ENCODE results near the gene CCDC57.
"Not testable (repeated sequence)": the region's sequence is repeated elsewhere in the genome, so short reads cannot be mapped to it uniquely, and the experiment has no call there.

The CCDC57 gene

DNA sequence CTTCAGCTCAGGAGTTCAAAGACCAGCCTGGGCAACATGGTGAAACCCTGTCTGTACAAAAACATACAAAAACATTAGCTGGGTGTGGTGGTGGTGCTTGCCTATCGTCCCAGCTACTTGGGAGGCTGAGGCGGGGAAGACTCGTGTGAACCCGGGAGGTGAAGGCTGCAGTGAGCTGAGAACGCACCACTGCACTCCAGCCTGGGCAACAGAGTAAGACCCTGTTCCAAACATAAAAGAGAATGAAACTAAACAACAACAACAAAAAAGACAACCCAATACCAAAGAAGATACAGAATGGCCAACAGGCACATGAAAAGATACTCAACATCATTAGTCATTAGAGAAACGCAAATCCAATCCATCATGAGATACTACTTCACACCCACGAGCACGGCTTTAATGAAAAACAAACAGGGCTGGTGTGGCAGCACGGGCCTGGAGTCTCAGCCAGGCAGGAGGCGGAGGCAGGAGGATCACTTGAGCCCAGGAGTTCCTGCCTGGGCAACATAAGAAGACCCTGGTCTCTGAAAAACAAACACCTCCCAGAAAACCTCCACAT is 8.8 kb upstream of the CCDC57 start:
- no peak for DNase-seq

DNA sequence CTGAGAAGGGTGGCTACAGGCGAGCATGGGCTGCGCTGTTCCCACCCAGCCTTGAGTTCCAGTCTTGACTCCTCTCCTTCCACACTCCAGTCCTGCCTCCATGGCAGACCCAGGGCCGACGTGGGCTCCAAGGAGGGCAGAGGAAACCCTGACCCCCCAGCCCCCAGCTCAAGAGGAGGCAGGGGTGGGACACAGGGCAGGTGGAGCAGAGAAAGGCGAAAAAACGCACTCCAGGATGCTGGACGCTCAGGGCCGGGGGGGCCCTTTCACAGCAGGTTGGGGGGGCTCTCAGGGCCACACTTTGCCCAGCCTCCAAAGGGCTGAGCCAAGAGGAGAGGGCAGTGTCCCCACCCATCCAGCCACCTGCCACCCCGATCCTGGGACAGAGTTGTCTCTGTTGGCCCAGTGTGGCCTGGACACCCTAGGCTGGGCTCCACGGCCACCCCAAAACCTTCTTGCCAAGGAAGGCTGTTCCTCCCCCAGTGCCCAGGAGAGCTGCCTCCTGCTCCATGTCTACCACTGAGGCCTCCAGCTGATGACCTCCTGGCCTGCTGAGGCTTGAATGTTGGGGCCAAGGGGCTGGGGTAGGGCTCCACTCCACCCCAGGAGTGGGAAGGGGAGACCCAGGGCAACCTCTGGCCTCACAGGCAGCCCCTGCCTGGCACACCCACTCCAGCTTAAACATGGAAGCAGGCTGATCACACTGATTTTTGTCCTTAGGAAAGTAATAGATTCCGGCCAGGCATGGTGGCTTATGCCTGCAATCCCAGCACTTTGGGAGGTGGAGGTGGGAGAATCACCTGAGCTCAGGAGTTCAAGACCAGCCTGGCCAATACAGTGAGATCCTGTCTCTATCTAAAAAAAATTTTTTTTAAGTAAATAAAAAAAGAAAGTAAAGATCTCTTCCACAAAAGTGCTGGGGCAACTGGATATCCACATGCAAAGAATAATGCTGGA is 7.4 kb upstream of the CCDC57 start:
- no peak for DNase-seq

DNA sequence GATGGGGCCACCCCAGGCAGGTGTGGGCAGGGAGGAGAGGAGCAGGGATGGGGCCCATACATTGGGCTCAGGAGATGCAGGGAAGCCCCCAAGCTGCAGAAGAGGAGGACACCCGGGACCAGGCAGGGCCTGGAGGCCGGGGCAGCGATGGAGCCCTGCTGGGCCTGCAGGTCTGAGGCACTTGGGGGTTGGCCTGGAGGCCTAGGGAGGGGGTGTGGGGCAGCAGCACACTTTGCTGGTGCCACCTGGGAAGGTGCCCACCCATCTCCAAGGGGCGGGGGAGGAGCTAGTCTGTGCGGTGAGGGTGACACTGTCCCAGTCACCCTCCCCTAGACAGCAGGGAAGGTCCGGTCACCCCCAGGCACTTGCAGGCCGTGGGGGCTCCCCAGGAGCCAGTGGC is 6.4 kb upstream of the CCDC57 start:
- DNase-seq = no peak

DNA sequence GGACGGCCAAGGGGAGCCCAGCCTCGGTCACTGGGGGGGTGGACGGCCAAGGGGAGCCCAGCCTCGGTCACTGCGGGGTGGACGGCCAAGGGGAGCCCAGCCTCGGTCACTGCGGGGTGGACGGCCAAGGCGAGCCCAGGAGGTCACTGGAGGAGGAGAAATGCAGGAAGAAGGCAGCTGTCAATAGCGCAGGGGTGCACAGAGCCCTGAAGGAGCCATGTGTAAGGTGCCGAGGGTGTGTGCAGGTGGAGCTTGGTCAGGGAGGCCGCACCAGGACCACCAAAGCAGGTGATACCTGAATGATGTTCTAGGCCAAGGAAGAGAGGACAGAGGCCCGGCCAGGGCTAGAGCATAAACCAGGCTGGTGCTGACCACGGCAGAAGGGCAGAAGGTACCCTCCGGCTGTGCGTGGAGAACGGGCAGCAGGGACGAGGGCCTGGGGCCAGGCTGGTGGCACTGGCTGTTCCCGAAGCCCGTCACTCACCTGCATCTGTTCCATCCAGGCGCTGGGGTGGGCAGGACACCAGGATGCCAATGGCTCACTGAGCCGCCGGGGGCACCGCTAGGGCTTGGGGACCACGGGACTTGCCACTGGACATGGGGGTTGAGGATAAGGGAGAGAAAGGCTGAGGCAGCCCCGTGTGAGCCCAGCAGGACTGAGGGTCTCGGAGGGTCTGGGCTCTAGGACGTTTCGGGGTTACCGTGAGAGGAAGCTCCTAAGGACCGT is 5.9 kb upstream of the CCDC57 start:
- DNase-seq = no peak

DNA sequence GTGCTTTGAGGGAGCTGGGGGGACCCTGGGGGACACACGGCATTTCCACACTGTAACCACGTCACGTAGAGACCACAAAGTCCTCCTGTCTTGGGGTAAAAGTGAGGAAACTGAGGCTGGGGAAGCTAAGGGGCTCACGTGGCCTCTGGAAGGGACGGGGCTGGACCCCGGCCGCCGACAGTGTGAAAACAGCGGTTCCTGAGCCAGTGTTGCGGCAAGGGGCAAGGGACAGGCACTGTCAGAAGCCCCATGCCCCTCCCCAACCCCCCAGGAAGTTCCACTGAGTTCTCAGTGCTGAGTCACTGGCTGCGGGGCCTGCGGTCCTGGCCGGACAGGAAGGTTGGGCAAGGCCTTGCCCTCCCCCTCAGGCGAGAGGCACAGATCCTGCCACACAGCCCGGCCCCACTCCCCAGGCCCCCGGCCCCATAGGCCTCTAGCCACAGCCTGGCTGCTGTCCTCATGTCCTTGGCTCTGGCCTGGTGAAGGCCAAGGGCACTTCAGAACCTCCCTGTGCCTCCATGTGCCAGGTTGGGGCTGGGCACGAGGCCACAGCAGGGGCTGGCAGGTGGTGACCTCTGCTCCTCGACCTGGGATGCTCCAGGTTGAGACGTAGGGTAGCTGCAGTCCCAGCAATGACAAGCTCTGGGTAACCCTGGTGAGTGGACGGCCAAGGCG is 5.0 kb upstream of the CCDC57 start:
- DNase-seq = peak; percentile 98

DNA sequence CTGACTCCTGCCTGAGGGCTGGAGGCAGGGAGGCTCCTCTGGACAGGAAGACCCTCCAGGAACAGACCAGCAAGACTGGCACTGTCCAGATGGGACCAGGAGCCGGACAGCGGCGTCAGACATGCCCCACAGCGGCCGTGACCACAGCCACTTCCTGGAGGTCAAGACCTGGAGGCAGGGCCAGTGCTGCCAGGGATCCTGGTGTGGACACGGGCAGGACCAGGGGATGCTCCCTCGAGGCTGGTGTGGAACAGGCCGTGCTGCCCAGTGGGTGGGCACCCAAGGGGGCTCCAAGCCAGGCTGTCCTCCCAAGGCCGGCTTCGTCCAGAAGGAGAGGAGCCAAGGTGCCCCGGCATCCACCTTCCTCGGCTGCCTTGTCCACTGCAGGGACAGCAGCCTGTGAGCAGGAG is 4.5 kb upstream of the CCDC57 start:
- no peak for DNase-seq

DNA sequence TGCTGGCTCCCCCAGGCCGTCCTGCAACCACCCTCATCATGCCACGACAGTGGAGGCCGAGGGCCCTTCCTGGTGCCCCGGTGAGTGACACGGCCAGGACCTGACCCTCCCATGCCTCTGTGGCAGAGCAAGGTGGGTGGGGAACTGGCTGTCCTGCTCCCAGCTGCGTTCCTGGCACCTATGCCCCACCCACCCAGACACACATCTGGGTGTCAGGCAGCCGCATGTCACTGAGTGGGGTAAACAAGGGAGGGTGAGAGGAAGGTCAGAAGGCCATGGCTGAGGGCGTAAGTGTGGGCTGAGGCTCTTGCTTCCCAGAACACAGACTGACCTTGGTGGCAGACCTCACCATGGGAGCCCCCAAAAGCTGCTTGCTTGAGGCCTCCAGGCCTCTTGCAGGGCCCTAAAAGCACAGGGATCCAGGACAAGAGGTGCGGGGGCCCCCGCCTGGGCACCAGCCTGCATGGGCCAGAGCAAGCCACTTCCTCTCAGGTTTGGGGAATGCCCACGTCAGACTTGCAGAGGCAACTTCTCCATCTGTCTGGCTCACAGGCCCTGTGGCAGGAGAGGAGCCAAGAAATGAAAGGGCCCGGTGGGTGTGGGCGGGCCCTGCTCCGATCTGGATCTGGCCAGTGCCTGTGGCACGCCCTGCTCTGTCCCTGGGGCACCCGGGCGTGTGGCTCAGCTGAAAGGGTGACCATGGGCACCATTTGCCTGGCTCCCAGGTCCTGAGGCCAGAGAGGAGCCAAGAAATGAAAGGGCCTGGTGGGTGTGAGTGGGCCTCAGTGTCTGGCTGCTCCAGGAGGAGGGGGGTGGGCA is 3.9 kb upstream of the CCDC57 start:
- DNase-seq = no peak

DNA sequence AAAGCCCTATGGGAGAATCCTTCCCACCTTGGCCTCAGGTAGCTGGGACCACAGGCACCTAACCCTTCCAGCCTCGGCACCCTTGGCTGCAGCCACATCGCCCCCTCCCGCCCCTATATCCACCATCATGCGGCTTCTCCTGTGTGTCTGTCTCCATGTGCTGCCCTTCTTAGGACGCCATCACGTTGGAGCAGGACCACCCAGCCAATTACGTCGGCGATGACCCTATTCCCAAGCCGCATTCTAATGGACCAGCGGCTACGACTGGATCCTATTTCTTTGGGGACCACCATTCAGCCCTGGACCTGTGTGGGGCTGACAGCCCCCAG is 3.3 kb upstream of the CCDC57 start:
- no peak for DNase-seq

DNA sequence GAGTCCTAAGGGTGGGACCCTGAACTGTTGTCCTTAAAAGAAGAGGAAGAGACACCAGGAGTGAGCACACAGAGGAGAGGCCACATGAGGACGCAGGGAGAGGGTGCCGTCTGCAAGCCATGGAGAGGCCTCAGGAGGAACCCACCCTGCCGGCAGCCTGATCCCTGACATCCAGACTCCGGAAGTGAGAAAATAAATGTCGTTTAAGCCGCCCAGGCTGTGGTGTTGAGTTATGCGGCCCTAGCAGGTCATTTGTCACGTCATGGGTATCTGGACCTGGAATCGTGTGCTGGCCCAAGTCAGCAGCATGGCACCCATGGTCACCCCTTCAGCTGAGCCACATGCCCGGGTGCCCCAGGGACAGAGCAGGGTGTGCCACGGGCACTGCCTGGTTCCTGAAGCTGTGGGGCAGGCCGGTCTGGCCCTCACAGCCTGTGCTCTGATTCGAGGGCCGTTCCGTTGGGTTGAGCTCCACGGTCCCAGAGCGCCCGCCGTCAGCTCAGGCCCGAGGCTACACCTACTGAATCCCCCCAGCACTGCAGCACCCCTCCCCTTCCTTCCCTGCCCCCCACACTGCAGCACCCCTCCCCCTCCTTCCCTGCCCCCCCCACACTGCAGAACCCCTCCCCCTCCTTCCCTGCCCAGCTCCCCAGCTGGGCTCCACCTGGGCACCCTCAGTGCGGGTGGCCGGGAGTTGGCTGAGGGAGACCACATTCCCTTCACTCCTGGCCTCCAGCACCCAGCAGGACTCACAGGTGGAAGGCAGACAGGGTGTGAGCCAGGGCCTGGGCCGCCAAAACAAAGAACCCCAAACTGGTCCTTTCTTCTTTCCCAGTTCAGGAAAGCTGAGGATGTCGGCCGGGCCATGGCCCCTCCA is 2.7 kb upstream of the CCDC57 start:
- no peak for DNase-seq

DNA sequence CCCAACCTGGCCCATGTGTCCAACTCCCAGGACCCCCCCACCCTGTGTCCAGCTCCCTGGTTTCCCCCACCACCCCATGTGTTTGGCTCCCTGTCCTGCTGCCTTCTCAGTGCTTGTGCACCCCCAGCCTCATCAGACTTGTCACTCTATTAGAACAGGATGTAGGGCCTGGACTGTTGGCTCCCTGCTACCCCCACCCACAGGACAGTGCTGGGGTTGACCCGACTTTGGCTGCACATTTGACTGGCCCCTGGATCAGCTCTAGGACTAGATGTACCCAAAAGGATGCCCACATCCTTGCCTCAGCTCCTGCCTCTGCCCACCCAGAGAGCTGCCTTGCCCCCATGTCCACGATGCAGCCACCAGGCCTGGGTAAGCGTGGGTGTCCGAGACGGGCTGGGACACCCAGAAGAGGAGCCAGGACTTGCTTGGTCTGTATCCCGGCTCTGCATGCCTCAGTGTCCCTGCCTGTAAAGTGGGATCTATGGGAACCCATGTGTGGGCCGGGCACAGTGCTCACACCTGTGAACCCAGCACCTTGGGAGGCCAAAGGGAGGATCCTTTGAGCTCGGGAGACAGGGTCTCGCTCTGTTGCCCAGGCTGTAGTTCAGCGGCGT is 1.5 kb upstream of the CCDC57 start:
- DNase-seq = no peak

DNA sequence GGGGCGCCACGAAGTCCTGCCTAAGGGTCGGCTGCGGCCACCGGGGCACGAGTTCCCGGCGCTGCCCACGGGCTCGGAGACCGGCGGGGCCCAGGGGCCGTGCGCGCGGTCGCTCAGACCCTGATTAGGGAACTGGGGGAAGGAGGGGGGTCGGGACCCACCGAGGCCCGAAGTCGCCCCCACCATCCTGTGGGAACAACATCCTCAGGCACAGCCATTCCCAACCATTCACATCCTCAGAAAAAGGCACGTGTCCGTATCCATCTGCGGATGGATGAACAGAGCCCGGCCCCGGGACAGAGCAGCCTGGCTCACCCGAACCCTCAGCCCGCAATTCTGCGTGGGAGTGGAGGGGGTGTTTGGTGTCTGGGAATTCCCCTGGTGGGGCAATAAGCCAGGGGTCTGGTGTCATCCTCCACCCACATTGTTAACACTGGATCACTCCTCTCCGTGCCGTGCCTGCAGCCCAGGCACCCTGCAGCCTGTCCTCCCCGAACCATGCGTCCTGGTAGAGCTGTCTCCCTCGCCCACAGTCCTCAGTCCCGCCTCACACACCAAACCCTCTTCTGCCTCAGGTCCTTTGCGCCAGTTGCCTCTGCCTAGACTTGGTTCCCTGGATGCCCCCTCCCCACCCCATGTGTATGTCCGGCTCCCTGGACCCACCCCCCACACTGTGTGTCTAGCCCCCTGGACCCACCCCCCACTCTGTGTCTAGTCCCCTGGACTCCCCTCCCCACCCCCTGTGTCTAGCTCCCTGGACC is 789 bp upstream of the CCDC57 start:
- peak; percentile 80 for DNase-seq

DNA sequence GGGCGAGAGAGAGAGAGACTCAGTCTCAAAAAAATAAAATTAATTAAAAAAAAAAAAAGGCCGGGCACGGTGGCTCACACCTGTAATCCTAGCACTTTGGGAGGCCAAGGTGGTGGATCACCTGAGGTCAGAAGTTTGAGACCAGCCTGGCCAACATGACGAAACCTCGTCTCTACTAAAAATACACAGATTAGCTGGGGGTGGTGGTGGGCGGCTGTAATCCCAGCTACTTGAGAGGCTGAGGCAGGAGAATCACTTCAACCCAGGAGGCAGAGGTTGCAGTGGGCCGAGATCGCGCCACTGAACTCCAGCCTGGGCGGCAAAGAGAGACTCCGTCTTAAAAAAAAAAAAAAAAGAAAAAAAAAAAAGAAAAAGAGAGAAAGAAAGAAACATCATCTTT is 2.0 kb downstream of the CCDC57 start:
- DNase-seq = not testable (repeated sequence)

DNA sequence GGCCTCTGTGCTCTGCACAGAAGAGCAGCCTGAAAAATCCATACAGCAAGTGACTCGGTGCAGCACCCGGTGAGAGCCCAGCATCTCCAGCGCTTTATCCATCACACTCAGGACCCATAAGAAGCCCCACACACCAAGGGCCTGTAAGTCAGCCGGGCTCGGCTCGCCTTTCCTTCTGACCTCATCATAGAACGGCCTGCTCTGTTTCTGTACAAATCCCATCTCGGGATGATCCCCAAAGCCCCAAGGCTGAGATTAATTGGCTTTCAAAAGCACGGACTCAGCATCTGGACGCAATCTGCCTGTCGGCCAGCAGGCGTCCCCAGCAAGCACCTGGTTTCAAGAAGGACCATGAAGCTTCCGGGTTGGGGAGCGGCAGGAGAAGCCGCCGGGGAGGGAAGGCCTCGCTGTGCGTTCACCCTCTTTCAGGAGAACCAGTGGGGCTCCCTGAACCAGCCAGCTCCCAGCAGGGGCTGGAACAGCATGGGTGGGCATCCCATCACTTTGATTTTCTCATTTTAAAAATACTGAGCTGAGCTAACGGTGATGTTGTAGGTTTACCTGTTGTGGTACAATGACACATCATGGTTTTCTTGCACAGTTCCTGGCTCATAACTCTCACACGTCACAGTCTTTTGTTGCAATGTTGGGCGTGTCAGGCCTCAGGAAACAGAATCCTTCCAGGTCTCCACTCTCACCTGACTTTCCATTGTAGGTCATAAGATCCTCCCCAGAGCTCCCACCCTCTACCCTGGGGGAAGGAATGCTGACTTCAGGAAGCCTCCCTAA is 6.7 kb downstream of the CCDC57 start:
- DNase-seq = peak; percentile 95

DNA sequence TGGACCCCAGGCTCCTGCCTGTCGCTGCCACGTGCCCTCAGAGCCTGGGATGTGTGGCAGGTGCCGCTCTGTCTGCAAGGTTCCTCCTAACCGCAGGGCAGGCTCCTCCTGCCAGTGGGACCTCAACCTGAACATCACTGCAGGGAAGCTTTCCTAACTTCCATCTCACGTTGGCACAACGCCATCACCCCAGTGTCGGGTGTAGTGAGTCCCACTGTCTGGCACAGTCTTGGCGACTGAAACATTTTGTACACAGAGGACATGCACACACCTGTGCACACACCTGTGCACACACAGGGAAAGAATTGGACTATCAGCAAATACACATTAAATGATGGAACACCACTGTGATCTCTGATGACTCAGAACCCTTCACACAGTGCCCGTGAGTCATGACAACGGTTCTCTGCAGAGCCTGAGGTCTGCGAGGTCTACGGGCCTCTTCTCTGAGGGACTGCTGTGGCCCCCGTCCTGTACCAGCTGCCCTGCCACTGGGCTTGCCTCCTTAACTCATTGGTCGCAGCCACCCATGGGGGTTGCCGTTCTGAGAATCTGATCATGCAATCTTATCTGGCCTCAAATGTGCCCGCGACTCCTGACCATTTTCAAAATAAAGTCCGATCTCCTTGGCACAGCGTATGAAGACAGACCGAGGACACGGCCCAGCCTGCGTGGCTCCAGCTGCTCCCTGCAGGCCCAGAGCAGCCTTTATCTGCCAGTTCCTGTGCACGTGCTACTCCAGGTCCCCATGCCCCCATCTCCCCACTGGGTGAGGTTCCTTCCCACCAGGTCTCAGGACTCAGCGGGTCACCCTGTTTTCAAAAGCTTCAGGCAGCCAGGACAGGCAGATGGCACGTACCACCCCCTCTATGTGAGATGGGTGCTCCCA is 7.6 kb downstream of the CCDC57 start:
- no peak for DNase-seq

DNA sequence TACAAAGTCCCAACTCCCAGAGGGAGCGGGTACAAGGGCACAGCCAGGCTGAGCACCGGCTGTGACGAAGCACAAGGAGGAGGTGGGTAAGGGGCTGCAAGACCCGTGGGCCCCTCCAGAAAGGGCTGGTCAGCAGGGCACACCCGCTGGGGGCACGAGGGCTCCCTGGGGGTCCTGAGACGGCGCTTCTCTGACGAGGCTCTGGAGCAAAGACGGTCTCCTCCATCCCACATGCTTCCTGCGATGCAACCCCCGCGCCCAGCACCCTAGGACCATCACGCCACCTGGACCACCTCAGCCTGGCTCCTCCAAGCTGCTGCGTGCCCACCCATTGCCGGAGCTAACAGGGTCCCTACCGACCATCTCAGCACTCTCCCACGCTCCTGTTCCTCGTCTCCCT is 8.7 kb downstream of the CCDC57 start:
- DNase-seq = no peak

DNA sequence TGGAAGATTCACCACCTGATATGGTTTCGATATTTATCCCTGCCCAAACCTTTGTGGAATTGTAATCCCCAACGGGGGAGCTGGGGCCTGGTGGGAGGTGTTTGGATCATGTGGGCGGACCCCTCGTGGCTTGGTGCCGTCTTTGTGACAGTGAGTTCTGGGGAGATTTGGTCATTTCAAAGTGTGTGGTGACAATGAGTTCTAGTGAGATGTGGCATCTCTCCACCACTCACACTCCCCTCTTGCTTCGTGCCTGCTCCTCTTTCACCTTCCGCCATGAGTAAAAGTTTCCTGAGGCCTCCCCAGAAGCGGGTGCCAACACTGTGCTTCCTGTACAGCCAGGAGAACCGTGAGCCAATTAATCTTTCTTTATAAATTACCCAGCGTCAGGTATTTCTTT is 9.7 kb downstream of the CCDC57 start:
- no peak for DNase-seq

DNA sequence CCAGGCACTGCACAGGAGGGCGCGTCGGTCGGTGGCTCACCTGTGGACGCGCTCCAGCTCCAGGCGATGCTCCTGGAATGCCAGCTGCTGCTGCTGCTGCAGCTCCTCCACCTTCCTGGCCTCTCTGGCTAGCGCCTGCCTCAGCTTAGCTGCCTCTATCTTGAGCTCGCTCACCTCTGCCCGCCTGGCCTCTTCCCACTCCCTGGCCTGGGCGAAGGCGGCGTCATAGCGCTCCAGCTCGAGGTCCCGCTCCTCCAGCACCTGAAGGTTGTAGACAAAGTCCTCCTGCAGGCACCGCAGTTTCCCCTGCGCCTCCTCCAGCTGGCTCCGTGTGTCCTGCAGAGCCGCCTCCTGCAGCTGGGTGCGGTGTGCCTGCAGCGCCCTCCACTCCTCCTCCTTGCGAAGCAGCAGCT is 11.1 kb downstream of the CCDC57 start:
- peak; percentile 56 for DNase-seq

Data from islet precursor cell (in vitro differentiated cells).